Stimulated activated CD4-positive, alpha-beta T cell treated with anti-CD3 and anti-CD28 coated beads, Interleukin-15, amount 100 ng/mL, for 1 hour (primary cell): ENCODE results near the gene CEP83.

Source experiments
- DNase-seq, 2 donors: peaks; one replicate each; pipeline ENCODE4 v3.0.0-alpha.2; 2020; ENCODE audit warnings: low read depth in 1 of 2, low spot score in 1 of 2

Gene CEP83

GRCh38 chr12:94271351-94271750, 188.3 kb downstream of the CEP83 start:
- DNase-seq: no peak

- DNase-seq: no peak
Measured at GRCh38 chr12:94269316-94269999, 190.2 kb downstream of the CEP83 start.

GRCh38 chr12:94267921-94268471, 191.7 kb downstream of the CEP83 start:
- no peak for DNase-seq

GRCh38 chr12:94267537-94267872, 192.2 kb downstream of the CEP83 start:
- DNase-seq: no peak

GRCh38 chr12:94266796-94267536, 192.7 kb downstream of the CEP83 start:
- no peak for DNase-seq

- DNase-seq: no peak
Measured at GRCh38 chr12:94265966-94266745, 193.5 kb downstream of the CEP83 start.

GRCh38 chr12:94265539-94265938, 194.1 kb downstream of the CEP83 start:
- DNase-seq: no peak

- no peak for DNase-seq
Measured at GRCh38 chr12:94264736-94265485, 194.8 kb downstream of the CEP83 start.

- no peak for DNase-seq
Measured at GRCh38 chr12:94263905-94264561, 195.6 kb downstream of the CEP83 start.

GRCh38 chr12:94263011-94263811, 196.5 kb downstream of the CEP83 start:
- peak in 1 of 2 donors; percentile 57 for DNase-seq

- DNase-seq: peak; percentile 41 to 48
Measured at GRCh38 chr12:94262228-94263010, 197.2 kb downstream of the CEP83 start.

- no peak for DNase-seq
Measured at GRCh38 chr12:94261786-94262185, 197.9 kb downstream of the CEP83 start.

- no peak for DNase-seq
Measured at GRCh38 chr12:94261119-94261518, 198.5 kb downstream of the CEP83 start.

- DNase-seq: no peak
Measured at GRCh38 chr12:94260717-94261116, 198.9 kb downstream of the CEP83 start.

GRCh38 chr12:94260017-94260416, 199.7 kb downstream of the CEP83 start:
- no peak for DNase-seq

- no peak for DNase-seq
Measured at GRCh38 chr12:94258593-94258992, 201.1 kb downstream of the CEP83 start.
